Endothelial cell of umbilical vein (primary cell): Measurements from ENCODE around the gene GARIN5A.

Experiments
- CTCF ChIP-seq, 2 donors: IDR thresholded peaks; 1 replicate in 1 of 2; 2 replicates in 1 of 2; pipeline ENCODE4 v1.5.1; 2011; ENCODE audit warnings: low read length in 2 of 2, mild to moderate bottlenecking in 2 of 2, moderate library complexity in 2 of 2, control low read depth in 1 of 2, inconsistent platforms in 1 of 2, low read depth in 1 of 2; ENCODE audit not compliant: insufficient read depth in 1 of 2; ENCODE audit errors: extremely low read depth in 1 of 2
- EZH2 ChIP-seq: IDR thresholded peaks from 2 replicates; pipeline ENCODE4 v1.6.1; 2012; ENCODE audit warnings: borderline replicate concordance, low read depth, mild to moderate bottlenecking, moderate library complexity, low read length, inconsistent platforms; ENCODE audit not compliant: severe bottlenecking
- FOS ChIP-seq: IDR thresholded peaks from 2 replicates; pipeline ENCODE4 v1.6.1; 2011; ENCODE audit warnings: mild to moderate bottlenecking, low read length, moderate library complexity, borderline replicate concordance; ENCODE audit not compliant: insufficient read depth
- JUN ChIP-seq: IDR thresholded peaks from 2 replicates; pipeline ENCODE4 v1.6.1; 2011; ENCODE audit warnings: borderline replicate concordance, low read depth; ENCODE audit not compliant: insufficient read length, insufficient read depth
- MYC ChIP-seq: IDR thresholded peaks from one replicate; pipeline ENCODE4 v1.6.1; 2011; ENCODE audit warnings: mild to moderate bottlenecking, low read depth, low read length
- POLR2A ChIP-seq: IDR thresholded peaks from 2 replicates; pipeline ENCODE4 v1.6.1; 2012; ENCODE audit warnings: low read depth, mild to moderate bottlenecking, control low read depth, low read length
- POLR2AphosphoS5 ChIP-seq: IDR thresholded peaks from 2 replicates; pipeline ENCODE4 v1.6.1; 2012; ENCODE audit warnings: low read depth, mild to moderate bottlenecking, control low read depth, low read length, moderate library complexity; ENCODE audit not compliant: insufficient read depth

- TF ChIP-seq CTCF (IDR thresholded peaks at IDR 0.05; ENCODE audit: extremely low read depth in 1 of 2, insufficient read depth in 1 of 2, low read depth in 1 of 2, low read length in 2 of 2): no peak
- no peak for TF ChIP-seq FOS
- no peak for TF ChIP-seq POLR2A
- no peak for TF ChIP-seq MYC
- no peak for TF ChIP-seq JUN
- TF ChIP-seq POLR2AphosphoS5: no peak
- TF ChIP-seq EZH2: no peak
Measured at GRCh38 chr19:50425581-50425980, 51.1 kb downstream of the GARIN5A start.
